ENCODE measurements around the gene GARNL3.
A peak's percentile ranks its signal among the peaks of the same experiment; 100 is the strongest.

The GARNL3 gene

GRCh38 chr9:127437497-127438264 lies 173.1 kb downstream of the GARNL3 start:
- peaks cover 22% of the 10 kb centered on the region for H3K4me1 Mint-ChIP-seq (ENCODE audit: low read depth)
- no peak for DNase-seq
- H3K4me3 Mint-ChIP-seq: no peak overlapping the region
- H3K27ac Mint-ChIP-seq: peak overlapping the region; percentile 69
- H3K27me3 Mint-ChIP-seq: no peaks in the 10 kb centered on the region
- H3K36me3 Mint-ChIP-seq (ENCODE audit: low read depth): peaks cover 96% of the 10 kb centered on the region
- H3K9me3 Mint-ChIP-seq: no peaks in the 10 kb centered on the region

DNA sequence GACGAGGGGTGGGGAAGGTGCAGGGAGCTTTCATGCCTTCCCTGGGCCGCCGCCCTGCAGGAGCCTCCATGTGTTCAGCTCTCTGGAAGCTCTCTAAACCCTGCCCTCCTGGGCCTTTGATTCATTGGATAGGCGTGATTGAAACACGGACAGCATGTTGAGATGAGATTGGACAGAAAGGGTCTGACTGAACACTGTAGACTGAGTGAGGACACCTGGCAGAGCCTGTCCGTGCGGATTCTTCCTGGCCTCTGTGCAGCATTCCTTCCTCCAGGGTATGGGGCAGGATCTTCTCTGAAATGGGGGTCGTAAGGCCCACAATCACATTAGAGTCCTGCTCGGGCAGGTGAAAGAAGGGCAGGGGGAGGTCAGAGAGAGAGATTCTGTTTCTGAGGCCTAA lies 173.8 kb downstream of the GARNL3 start:
- Mint-ChIP-seq H3K4me1 (ENCODE audit: low read depth) (peaks cover 18% of the 10 kb centered on the region), H3K9me3 (no peaks in the 10 kb centered on the region), H3K4me3 (no peak overlapping the region), H3K27me3 (no peaks in the 10 kb centered on the region), H3K36me3 (ENCODE audit: low read depth) (peaks cover 97% of the 10 kb centered on the region), H3K27ac (peak overlapping the region; percentile 37)
- DNase-seq: no peak

Data from activated T-cell treated with anti-CD3 and anti-CD28 coated beads, Interleukin-2, amount 50 U/mL, for 24 hours (primary cell).